CD8-positive, alpha-beta memory T cell (primary cell): Measurements from ENCODE around the gene ANKRD34A. TPM values are rescaled to one million over a fixed set of nuclear protein-coding genes. Genes with fewer than 3 reads are reported as not detected.

Experiments used
- CTCF ChIA-PET: fragments of 350-600 bp; sonication (Branson Sonifier 250); formaldehyde crosslinking; loops from one replicate; lab custom pipeline; 2021; ENCODE audit warnings: antibody characterized with exemption; lab: Charles Lee
- POLR2A ChIA-PET: fragments of 350-600 bp; sonication (Branson Sonifier 250); formaldehyde crosslinking; loops from one replicate; lab custom pipeline; 2021; ENCODE audit warnings: antibody characterized with exemption; lab: Charles Lee
- DNase-seq, 5 donors: peaks; one replicate each; pipeline versions ENCODE4 v3.0.0 to v3.0.0-alpha.2; 2020 to 2022; ENCODE audit warnings: mixed read lengths in 1 of 5
- H3K27ac ChIP-seq: one replicate; pipeline ENCODE4 v1.7.0; 2013; ENCODE audit warnings: low read depth, mild to moderate bottlenecking, low read length, moderate library complexity
- H3K27me3 ChIP-seq: 2 replicates; pipeline ENCODE4 v1.7.0; 2013; ENCODE audit warnings: low read length, mild to moderate bottlenecking; ENCODE audit not compliant: insufficient read depth, poor library complexity, severe bottlenecking
- H3K36me3 ChIP-seq: 2 replicates; pipeline ENCODE4 v1.7.0; 2013; ENCODE audit warnings: mild to moderate bottlenecking, low read length, moderate library complexity; ENCODE audit not compliant: insufficient read depth
- H3K4me1 ChIP-seq: 2 replicates; pipeline ENCODE4 v1.7.0; 2013; ENCODE audit warnings: mild to moderate bottlenecking, low read length, moderate library complexity; ENCODE audit not compliant: insufficient read depth
- H3K4me3 ChIP-seq: 2 replicates; pipeline ENCODE4 v1.7.0; 2013; ENCODE audit warnings: mild to moderate bottlenecking, low read length
- H3K9me3 ChIP-seq: 2 replicates; pipeline ENCODE4 v1.7.0; 2013; ENCODE audit warnings: mild to moderate bottlenecking, low read length
- H3K27ac Mint-ChIP-seq, 8 donors: one replicate each; pipeline ENCODE4 v1.8.0; 2020 to 2021; ENCODE audit warnings: mixed read lengths in 8 of 8, mild to moderate bottlenecking in 6 of 8, inconsistent platforms in 3 of 8, moderate library complexity in 3 of 8
- H3K27me3 Mint-ChIP-seq, 2 donors: one replicate each; pipeline ENCODE4 v1.8.0; 2020 to 2021; ENCODE audit warnings: mixed read lengths in 2 of 2, mild to moderate bottlenecking in 1 of 2, moderate library complexity in 1 of 2
- H3K36me3 Mint-ChIP-seq, 3 donors: one replicate each; pipeline ENCODE4 v1.8.0; 2020 to 2021; ENCODE audit warnings: mixed read lengths in 3 of 3, inconsistent platforms in 1 of 3, mild to moderate bottlenecking in 1 of 3
- H3K4me1 Mint-ChIP-seq, 3 donors: one replicate each; pipeline ENCODE4 v1.8.0; 2020 to 2021; ENCODE audit warnings: mixed read lengths in 3 of 3, inconsistent platforms in 1 of 3, mild to moderate bottlenecking in 1 of 3
- H3K4me3 Mint-ChIP-seq, 7 donors: one replicate each; pipeline ENCODE4 v1.8.0; 2020 to 2021; ENCODE audit warnings: mixed read lengths in 7 of 7, mild to moderate bottlenecking in 6 of 7, moderate library complexity in 4 of 7, inconsistent platforms in 2 of 7
- H3K9me3 Mint-ChIP-seq, 5 donors: one replicate each; pipeline ENCODE4 v1.8.0; 2020 to 2022; ENCODE audit warnings: mixed read lengths in 5 of 5, mild to moderate bottlenecking in 3 of 5, moderate library complexity in 2 of 5, inconsistent platforms in 1 of 5
- polyA plus RNA-seq: library from polyadenylated mRNA; unstranded; fragments of 300-500 nt; fragmentation: Illumina TruSeq; gene quantifications from one replicate; pipeline ENCODE4 v1.2.3, GENCODE V29; 2021
- total RNA-seq, 2 experiments: library from RNA; stranded (reverse); gene quantifications; one replicate each; pipeline ENCODE4 v1.2.3, GENCODE V29; 2021

The ANKRD34A gene
- total and polyA plus RNA-seq, 3 experiments from 2014 or later: 0.97 to 8.7 (median 6.9) TPM

GRCh38 chr1:145963265-145964019, 933 bp downstream of the ANKRD34A start:
- Mint-ChIP-seq H3K36me3 (peaks cover 6 to 28% (median 9%) of the 10 kb centered on the region in 3 donors), H3K9me3 (peaks cover 0 to 4% (median 0%) of the 10 kb centered on the region in 5 donors), H3K4me1 (peaks cover 60 to 76% (median 60%) of the 10 kb centered on the region in 3 donors), H3K27ac (peak overlapping the region; percentile 89 to 99 (median 97)), H3K27me3 (peaks cover 0 to 3% of the 10 kb centered on the region in 2 donors), H3K4me3 (peak overlapping the region; percentile 93 to 98 (median 96))
- ChIA-PET CTCF (interaction anchor here (0.9 to 4.9 kb wide), 15 partner anchors 10 to 118 kb away, joined by 3 to 77 read pairs (median 6); partner anchors contain the start of genes NUDT17, PEX11B, PIAS3 and RBM8A), POLR2A (interaction anchor here (0.6 to 2.4 kb wide), 20 partner anchors 7 to 315 kb away, joined by 3 to 34 read pairs (median 4); partner anchors contain the start of genes ANKRD35, NUDT17, PEX11B and PIAS3)
- H3K27me3 ChIP-seq: no peaks in the 10 kb centered on the region
- no peaks in the 10 kb centered on the region for H3K36me3 ChIP-seq
- DNase-seq: no peak
- H3K4me1 ChIP-seq: peaks cover 54% of the 10 kb centered on the region
- no peaks in the 10 kb centered on the region for H3K9me3 ChIP-seq
- H3K27ac ChIP-seq: peak overlapping the region; percentile 71
- H3K4me3 ChIP-seq: peak overlapping the region; percentile 88

- no peaks in the 10 kb centered on the region for H3K9me3 Mint-ChIP-seq
- peaks cover 58 to 75% (median 61%) of the 10 kb centered on the region in 3 donors for H3K4me1 Mint-ChIP-seq
- Histone ChIP-seq H3K9me3 (no peaks in the 10 kb centered on the region), H3K27ac (no peak overlapping the region), H3K36me3 (no peaks in the 10 kb centered on the region), H3K4me3 (peak overlapping the region; percentile 93), H3K27me3 (no peaks in the 10 kb centered on the region), H3K4me1 (peaks cover 59% of the 10 kb centered on the region)
- peak overlapping the region; percentile 87 to 98 (median 96) for H3K27ac Mint-ChIP-seq
- H3K4me3 Mint-ChIP-seq: peak overlapping the region; percentile 94 to 99 (median 97)
- peaks cover 0 to 3% of the 10 kb centered on the region in 2 donors for H3K27me3 Mint-ChIP-seq
- POLR2A ChIA-PET: interaction anchor here (0.6 to 1.9 kb wide), 9 partner anchors 15 to 104 kb away, joined by 3 to 11 read pairs (median 3); partner anchors contain the start of gene RBM8A
- CTCF ChIA-PET: interaction anchor here (0.7 to 4.9 kb wide), 9 partner anchors 13 to 117 kb away, joined by 3 to 77 read pairs (median 9); partner anchors contain the start of genes NUDT17, PIAS3 and RBM8A
- peaks cover 0 to 24% (median 2%) of the 10 kb centered on the region in 3 donors for H3K36me3 Mint-ChIP-seq
- peak in 3 of 5 donors; percentile 34 to 67 (median 41) for DNase-seq
Observed at GRCh38 chr1:145962157-145963102, 1.9 kb downstream of the ANKRD34A start.

GRCh38 chr1:145961425-145962156, 2.8 kb downstream of the ANKRD34A start:
- Mint-ChIP-seq H3K9me3 (no peaks in the 10 kb centered on the region), H3K27me3 (peaks cover 0 to 3% of the 10 kb centered on the region in 2 donors), H3K36me3 (peaks cover 0 to 26% (median 0%) of the 10 kb centered on the region in 3 donors), H3K4me3 (peak overlapping the region; percentile 92 to 99 (median 96)), H3K27ac (peak overlapping the region; percentile 77 to 97 (median 86)), H3K4me1 (peaks cover 62 to 70% (median 63%) of the 10 kb centered on the region in 3 donors)
- ChIA-PET CTCF (interaction anchor here (1.1 kb wide), 1 partner anchor 34 kb away, joined by 7 read pairs; the partner anchor contains the start of gene RBM8A), POLR2A (interaction anchor here (1.2 to 1.9 kb wide), 4 partner anchors 16 to 76 kb away, joined by 3 to 11 read pairs (median 4); partner anchors contain the start of gene RBM8A)
- Histone ChIP-seq H3K9me3 (no peaks in the 10 kb centered on the region), H3K27ac (peak overlapping the region; percentile 40), H3K4me3 (peak overlapping the region; percentile 93), H3K36me3 (no peaks in the 10 kb centered on the region), H3K4me1 (peaks cover 57% of the 10 kb centered on the region), H3K27me3 (no peaks in the 10 kb centered on the region)
- peak in 3 of 5 donors; percentile 37 to 69 (median 48) for DNase-seq

GRCh38 chr1:145961109-145961424, 3.3 kb downstream of the ANKRD34A start:
- no peaks in the 10 kb centered on the region for H3K27me3 ChIP-seq
- peak overlapping the region; percentile 40 for H3K27ac ChIP-seq
- Mint-ChIP-seq H3K27me3 (peaks cover 0 to 3% of the 10 kb centered on the region in 2 donors), H3K4me1 (peaks cover 68 to 74% (median 69%) of the 10 kb centered on the region in 3 donors), H3K27ac (peak overlapping the region; percentile 67 to 97 (median 92)), H3K36me3 (peaks cover 0 to 26% (median 0%) of the 10 kb centered on the region in 3 donors), H3K9me3 (no peaks in the 10 kb centered on the region), H3K4me3 (peak overlapping the region; percentile 92 to 99 (median 96))
- no peak for DNase-seq
- CTCF ChIA-PET: interaction anchor here (1.0 kb wide), 1 partner anchor 34 kb away, joined by 3 read pairs; the partner anchor contains the start of gene RBM8A
- H3K4me3 ChIP-seq: peak overlapping the region; percentile 93
- no peaks in the 10 kb centered on the region for H3K36me3 ChIP-seq
- POLR2A ChIA-PET: interaction anchor here (1.1 to 1.9 kb wide), 2 partner anchors 32 to 33 kb away, joined by 3 to 11 read pairs; partner anchors contain the start of gene RBM8A
- no peaks in the 10 kb centered on the region for H3K9me3 ChIP-seq
- peaks cover 62% of the 10 kb centered on the region for H3K4me1 ChIP-seq

GRCh38 chr1:145960468-145961108, 3.8 kb downstream of the ANKRD34A start:
- Mint-ChIP-seq H3K9me3 (no peaks in the 10 kb centered on the region), H3K4me3 (peak overlapping the region; percentile 92 to 99 (median 96)), H3K27me3 (peaks cover 0 to 3% of the 10 kb centered on the region in 2 donors), H3K4me1 (peaks cover 70 to 77% (median 73%) of the 10 kb centered on the region in 3 donors), H3K27ac (peak overlapping the region; percentile 83 to 94 (median 92)), H3K36me3 (peaks cover 0 to 26% (median 0%) of the 10 kb centered on the region in 3 donors)
- H3K9me3 ChIP-seq: no peaks in the 10 kb centered on the region
- no peaks in the 10 kb centered on the region for H3K36me3 ChIP-seq
- peak; percentile 51 to 77 (median 59) for DNase-seq
- CTCF ChIA-PET: interaction anchor here (1.0 kb wide), 1 partner anchor 33 kb away, joined by 3 read pairs; the partner anchor contains the start of gene RBM8A
- H3K27me3 ChIP-seq: no peaks in the 10 kb centered on the region
- H3K4me3 ChIP-seq: peak overlapping the region; percentile 93
- H3K27ac ChIP-seq: peak overlapping the region; percentile 40
- POLR2A ChIA-PET: interaction anchor here (0.6 to 1.1 kb wide), 2 partner anchors 32 to 77 kb away, joined by 3 read pairs; no protein-coding TSS in a partner anchor
- H3K4me1 ChIP-seq: peaks cover 64% of the 10 kb centered on the region

GRCh38 chr1:145959957-145960467, 4.4 kb downstream of the ANKRD34A start:
- Mint-ChIP-seq H3K27me3 (peaks cover 0 to 3% of the 10 kb centered on the region in 2 donors), H3K4me1 (peaks cover 70 to 77% (median 76%) of the 10 kb centered on the region in 3 donors), H3K9me3 (no peaks in the 10 kb centered on the region), H3K4me3 (peak overlapping the region; percentile 92 to 99 (median 96)), H3K36me3 (peaks cover 0 to 26% (median 0%) of the 10 kb centered on the region in 3 donors), H3K27ac (peak overlapping the region; percentile 57 to 93 (median 90))
- ChIA-PET POLR2A (interaction anchor here (0.6 to 7.1 kb wide), 4 partner anchors 31 to 77 kb away, joined by 3 to 87 read pairs (median 3); partner anchors contain the start of gene RBM8A), CTCF (interaction anchor here (1.0 kb wide), 1 partner anchor 33 kb away, joined by 3 read pairs; the partner anchor contains the start of gene RBM8A)
- Histone ChIP-seq H3K27me3 (no peaks in the 10 kb centered on the region), H3K9me3 (no peaks in the 10 kb centered on the region), H3K4me3 (peak overlapping the region; percentile 93), H3K4me1 (peaks cover 64% of the 10 kb centered on the region), H3K27ac (no peak overlapping the region), H3K36me3 (no peaks in the 10 kb centered on the region)
- no peak for DNase-seq
